Measurements from ENCODE around the gene MYLIP.

MYLIP gene

DNA sequence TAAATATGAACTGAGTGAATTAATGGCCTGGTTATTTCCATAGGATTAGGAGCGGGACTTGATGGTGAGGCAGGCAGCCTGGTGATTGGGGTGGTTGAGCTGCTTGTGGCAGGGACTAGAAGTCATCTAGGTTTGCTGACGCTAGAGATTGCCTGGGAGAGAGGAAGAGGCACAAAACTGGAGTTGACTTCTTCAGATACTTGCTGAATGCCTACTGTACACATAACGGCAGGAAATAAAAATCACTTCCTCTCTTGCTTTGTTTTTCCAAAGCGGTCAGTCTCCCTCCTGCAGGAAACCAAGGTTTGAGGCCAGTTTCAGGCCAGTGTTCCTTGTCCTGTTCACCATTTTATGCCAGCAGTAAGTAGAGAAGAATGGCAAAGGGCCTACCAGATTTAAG lies 36.7 kb upstream of the MYLIP start:
- Histone ChIP-seq H3K9ac (ENCODE audit: low read length in 2 of 2) (no peak overlapping the region), H3K36me3 (ENCODE audit: control insufficient read depth in 2 of 2, insufficient read depth in 2 of 2, low read length in 2 of 2) (no peaks in the 10 kb centered on the region), H3K4me3 (ENCODE audit: low read length in 2 of 2) (no peak overlapping the region), H3K27ac (ENCODE audit: low read length) (no peak overlapping the region), H3K4me1 (ENCODE audit: control insufficient read depth, insufficient read depth, low read length) (peaks cover 2% of the 10 kb centered on the region), H3K9me3 (ENCODE audit: control insufficient read depth in 2 of 2, low read length in 2 of 2) (no peaks in the 10 kb centered on the region), H3K27me3 (ENCODE audit: control insufficient read depth in 1 of 2, insufficient read depth in 2 of 2, low read length in 2 of 2) (no peaks in the 10 kb centered on the region)

DNA sequence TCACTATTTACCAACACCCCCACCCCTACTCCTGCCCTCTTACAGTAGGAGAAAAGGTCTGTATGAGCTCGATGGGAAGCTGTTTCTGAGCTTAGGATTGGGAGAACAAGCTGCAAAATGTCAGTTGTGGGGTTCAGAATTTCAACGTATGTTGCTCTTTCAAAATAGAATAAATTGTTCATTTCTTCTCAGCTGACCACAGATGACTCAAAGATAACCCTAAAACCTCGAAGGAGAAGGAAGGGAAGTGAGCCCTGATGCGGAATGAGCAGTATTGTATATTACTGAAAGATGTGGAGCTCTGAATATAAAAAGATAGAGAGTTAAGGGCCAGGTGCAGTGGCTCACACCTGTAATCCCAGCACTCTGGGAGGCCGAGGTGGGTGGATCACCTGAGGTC lies 35.9 kb upstream of the MYLIP start:
- H3K36me3 ChIP-seq (ENCODE audit: control insufficient read depth in 2 of 2, insufficient read depth in 2 of 2, low read length in 2 of 2) = no peaks in the 10 kb centered on the region
- peaks cover 2% of the 10 kb centered on the region for H3K4me1 ChIP-seq (ENCODE audit: control insufficient read depth, insufficient read depth, low read length)
- H3K27me3 ChIP-seq (ENCODE audit: control insufficient read depth in 1 of 2, insufficient read depth in 2 of 2, low read length in 2 of 2) = no peaks in the 10 kb centered on the region
- H3K27ac ChIP-seq (ENCODE audit: low read length) = no peak overlapping the region
- no peak overlapping the region for H3K4me3 ChIP-seq (ENCODE audit: low read length in 2 of 2)
- H3K9ac ChIP-seq (ENCODE audit: low read length in 2 of 2) = no peak overlapping the region
- peaks cover 0 to 3% of the 10 kb centered on the region in 2 donors for H3K9me3 ChIP-seq (ENCODE audit: control insufficient read depth in 2 of 2, low read length in 2 of 2)

DNA sequence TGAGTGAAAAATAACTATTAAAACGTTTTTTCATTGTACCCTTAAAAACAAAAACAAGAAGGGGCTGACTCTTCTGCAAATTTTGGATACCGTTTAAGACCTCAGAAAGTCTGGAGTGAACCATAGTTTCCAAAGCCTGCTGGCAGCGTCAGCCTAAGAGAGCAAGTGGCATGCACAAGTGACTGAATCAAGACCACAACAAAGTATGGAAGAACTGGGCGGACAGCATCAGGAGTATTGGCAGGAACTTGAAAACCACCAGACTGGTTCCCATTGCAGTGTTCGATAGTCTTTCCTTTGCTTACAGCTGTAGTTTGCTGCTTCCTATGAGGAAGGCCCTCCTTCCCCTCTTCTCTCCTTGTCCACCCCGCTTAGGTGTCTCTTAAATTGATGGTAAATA lies 33.7 kb upstream of the MYLIP start:
- Histone ChIP-seq H3K9me3 (ENCODE audit: control insufficient read depth in 2 of 2, low read length in 2 of 2) (peaks cover 0 to 5% of the 10 kb centered on the region in 2 donors), H3K4me1 (ENCODE audit: control insufficient read depth, insufficient read depth, low read length) (peaks cover 2% of the 10 kb centered on the region), H3K27ac (ENCODE audit: low read length) (no peak overlapping the region), H3K9ac (ENCODE audit: low read length in 2 of 2) (no peak overlapping the region), H3K4me3 (ENCODE audit: low read length in 2 of 2) (no peak overlapping the region), H3K27me3 (ENCODE audit: control insufficient read depth in 1 of 2, insufficient read depth in 2 of 2, low read length in 2 of 2) (no peaks in the 10 kb centered on the region), H3K36me3 (ENCODE audit: control insufficient read depth in 2 of 2, insufficient read depth in 2 of 2, low read length in 2 of 2) (no peaks in the 10 kb centered on the region)

DNA sequence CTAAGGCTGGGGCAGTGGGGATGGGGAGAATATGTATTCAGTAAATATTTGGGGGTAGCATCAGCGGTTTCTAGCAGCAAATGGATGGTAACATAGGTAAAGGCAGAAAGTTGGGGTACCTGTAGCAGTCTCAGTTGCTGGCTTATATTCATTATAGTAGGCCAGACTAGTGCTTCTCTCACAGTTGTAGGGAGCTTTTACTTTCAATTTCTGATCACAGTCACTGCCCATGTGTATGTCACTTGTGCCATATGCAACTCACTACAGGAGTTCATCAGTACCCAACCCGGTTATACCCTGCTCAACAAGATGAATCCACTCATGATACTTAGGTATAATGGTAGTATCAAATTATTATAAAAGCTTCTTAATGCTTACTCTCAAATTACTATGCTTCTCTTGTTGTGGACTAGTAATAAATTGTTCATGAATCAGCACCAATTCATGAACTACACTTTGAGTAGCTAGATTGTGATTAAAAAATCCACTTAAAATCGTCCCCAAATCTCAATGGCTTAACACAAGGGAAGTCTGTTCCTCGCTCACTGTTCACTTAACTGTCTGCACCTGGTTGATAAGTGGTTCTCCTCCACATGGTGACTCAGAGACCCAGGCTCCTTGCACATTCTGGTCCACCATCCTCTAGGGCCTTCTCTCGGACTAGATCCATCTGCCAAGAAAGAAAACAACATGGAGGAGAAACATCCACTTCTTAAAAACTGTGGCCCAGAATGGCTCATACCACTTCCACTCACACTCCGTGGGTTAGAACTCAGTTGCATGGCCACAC lies 31.3 kb upstream of the MYLIP start:
- H3K36me3 ChIP-seq (ENCODE audit: control insufficient read depth in 2 of 2, insufficient read depth in 2 of 2, low read length in 2 of 2) = no peaks in the 10 kb centered on the region
- H3K4me3 ChIP-seq (ENCODE audit: low read length in 2 of 2) = no peak overlapping the region
- H3K9me3 ChIP-seq (ENCODE audit: control insufficient read depth in 2 of 2, low read length in 2 of 2) = peaks cover 0 to 5% of the 10 kb centered on the region in 2 donors
- H3K4me1 ChIP-seq (ENCODE audit: control insufficient read depth, insufficient read depth, low read length) = peaks cover 2% of the 10 kb centered on the region
- H3K9ac ChIP-seq (ENCODE audit: low read length in 2 of 2) = no peak overlapping the region
- no peaks in the 10 kb centered on the region for H3K27me3 ChIP-seq (ENCODE audit: control insufficient read depth in 1 of 2, insufficient read depth in 2 of 2, low read length in 2 of 2)
- no peak overlapping the region for H3K27ac ChIP-seq (ENCODE audit: low read length)

DNA sequence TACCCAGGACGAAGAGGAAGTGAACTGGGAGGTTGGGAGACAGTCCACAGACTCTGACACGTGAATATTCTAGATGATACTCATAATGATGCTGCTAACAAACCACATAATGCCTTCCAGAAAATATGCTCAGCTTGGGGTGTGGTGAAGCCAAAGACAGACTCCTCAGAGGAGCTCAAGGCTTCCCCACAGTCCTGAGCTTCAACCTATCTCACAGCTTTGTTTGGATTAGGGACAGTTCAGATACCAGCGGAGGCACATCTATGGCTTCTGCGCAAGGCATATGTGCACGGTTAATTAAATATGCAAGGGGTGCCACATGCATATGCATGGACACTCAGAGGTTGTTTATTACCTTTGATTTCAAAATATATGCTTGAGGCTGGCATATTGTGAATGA lies 30.7 kb upstream of the MYLIP start:
- Histone ChIP-seq H3K9ac (ENCODE audit: low read length in 2 of 2) (no peak overlapping the region), H3K9me3 (ENCODE audit: control insufficient read depth in 2 of 2, low read length in 2 of 2) (peaks cover 0 to 5% of the 10 kb centered on the region in 2 donors), H3K4me1 (ENCODE audit: control insufficient read depth, insufficient read depth, low read length) (peaks cover 2% of the 10 kb centered on the region), H3K4me3 (ENCODE audit: low read length in 2 of 2) (no peak overlapping the region), H3K27ac (ENCODE audit: low read length) (no peak overlapping the region), H3K36me3 (ENCODE audit: control insufficient read depth in 2 of 2, insufficient read depth in 2 of 2, low read length in 2 of 2) (no peaks in the 10 kb centered on the region), H3K27me3 (ENCODE audit: control insufficient read depth in 1 of 2, insufficient read depth in 2 of 2, low read length in 2 of 2) (no peaks in the 10 kb centered on the region)

DNA sequence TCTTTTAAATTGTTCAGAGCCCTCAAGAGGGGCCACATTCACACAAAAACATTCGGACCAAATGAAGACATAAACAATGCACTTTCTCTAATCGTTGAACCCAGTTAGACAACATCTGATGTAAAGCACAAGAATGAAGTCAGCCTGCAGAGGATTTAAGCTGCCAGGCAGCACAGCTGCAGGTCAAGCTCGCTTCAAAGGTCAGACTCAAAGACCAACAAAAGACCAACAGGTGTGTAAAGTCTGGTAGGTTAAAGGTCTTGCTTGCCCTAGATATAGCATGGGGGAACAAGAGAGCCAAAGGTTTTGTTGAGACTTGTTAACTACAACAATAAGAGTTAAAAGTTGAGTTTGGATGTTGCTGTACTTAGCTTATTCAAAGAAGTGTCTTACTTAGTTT lies 26.7 kb upstream of the MYLIP start:
- H3K4me3 ChIP-seq (ENCODE audit: low read length in 2 of 2) = no peak overlapping the region
- H3K27me3 ChIP-seq (ENCODE audit: control insufficient read depth in 1 of 2, insufficient read depth in 2 of 2, low read length in 2 of 2) = no peaks in the 10 kb centered on the region
- H3K27ac ChIP-seq (ENCODE audit: low read length) = no peak overlapping the region
- H3K36me3 ChIP-seq (ENCODE audit: control insufficient read depth in 2 of 2, insufficient read depth in 2 of 2, low read length in 2 of 2) = no peaks in the 10 kb centered on the region
- H3K4me1 ChIP-seq (ENCODE audit: control insufficient read depth, insufficient read depth, low read length) = no peaks in the 10 kb centered on the region
- H3K9me3 ChIP-seq (ENCODE audit: control insufficient read depth in 2 of 2, low read length in 2 of 2) = peaks cover 0 to 5% of the 10 kb centered on the region in 2 donors
- H3K9ac ChIP-seq (ENCODE audit: low read length in 2 of 2) = no peak overlapping the region

DNA sequence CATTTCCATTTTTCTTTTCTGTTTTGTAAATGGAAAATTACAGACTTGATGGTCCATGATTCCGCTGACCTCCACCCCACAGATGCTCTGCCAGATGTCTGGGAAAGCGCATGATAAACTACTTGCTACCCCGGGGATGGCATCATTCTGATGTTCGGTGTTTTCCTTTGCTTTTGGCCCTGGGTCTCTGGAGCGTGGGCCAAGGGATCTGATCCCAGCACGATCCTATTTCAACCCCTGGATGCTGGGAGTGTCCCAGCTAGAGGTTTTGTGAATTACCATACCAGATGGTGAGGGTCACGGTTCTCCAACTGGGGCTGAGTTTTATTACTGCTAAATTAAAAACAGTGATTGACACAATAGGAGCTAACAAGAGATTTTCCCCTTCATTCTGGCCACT lies 25.2 kb upstream of the MYLIP start:
- Histone ChIP-seq H3K4me3 (ENCODE audit: low read length in 2 of 2) (no peak overlapping the region), H3K27ac (ENCODE audit: low read length) (no peak overlapping the region), H3K9ac (ENCODE audit: low read length in 2 of 2) (no peak overlapping the region), H3K9me3 (ENCODE audit: control insufficient read depth in 2 of 2, low read length in 2 of 2) (no peaks in the 10 kb centered on the region), H3K36me3 (ENCODE audit: control insufficient read depth in 2 of 2, insufficient read depth in 2 of 2, low read length in 2 of 2) (no peaks in the 10 kb centered on the region), H3K4me1 (ENCODE audit: control insufficient read depth, insufficient read depth, low read length) (no peaks in the 10 kb centered on the region), H3K27me3 (ENCODE audit: control insufficient read depth in 1 of 2, insufficient read depth in 2 of 2, low read length in 2 of 2) (no peaks in the 10 kb centered on the region)

DNA sequence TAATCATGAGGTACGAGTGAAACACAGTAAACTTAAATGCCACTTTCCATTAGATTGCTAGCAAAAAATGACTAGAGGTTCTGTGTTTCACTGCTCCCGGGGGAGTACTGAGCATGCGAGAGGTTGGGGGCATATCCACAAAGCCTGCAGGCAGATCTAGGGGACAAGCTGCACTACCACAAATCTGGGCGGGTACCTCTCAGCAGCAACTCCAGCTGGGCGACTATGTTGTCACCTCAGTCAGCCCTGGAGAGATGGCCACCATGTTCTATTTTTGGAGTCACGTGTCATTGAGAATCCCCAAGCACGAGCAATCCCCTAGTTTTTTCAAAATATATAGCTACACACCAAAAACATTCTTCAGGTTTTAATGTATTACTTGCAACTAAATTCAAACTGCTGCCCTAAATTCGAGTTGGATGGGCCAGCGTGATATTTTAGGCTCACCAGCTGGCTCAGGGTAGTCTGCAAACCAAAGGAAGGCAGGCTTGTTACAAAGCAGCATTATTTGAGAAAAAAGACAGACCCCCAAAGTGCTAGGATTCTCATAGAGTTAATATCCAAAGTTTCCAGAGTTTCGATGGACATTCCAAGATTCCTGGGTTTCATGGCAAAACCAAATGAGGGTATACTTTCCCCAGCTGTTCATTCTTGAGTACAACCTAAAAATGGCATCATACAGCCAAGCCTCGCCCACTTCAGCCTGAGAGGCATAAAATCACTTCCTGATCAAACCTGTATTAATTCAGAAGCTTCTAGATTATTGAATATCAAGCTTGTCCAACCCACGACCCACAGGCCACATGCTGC lies 24.1 kb upstream of the MYLIP start:
- Histone ChIP-seq H3K9me3 (ENCODE audit: control insufficient read depth in 2 of 2, low read length in 2 of 2) (no peaks in the 10 kb centered on the region), H3K36me3 (ENCODE audit: control insufficient read depth in 2 of 2, insufficient read depth in 2 of 2, low read length in 2 of 2) (no peaks in the 10 kb centered on the region), H3K27ac (ENCODE audit: low read length) (no peak overlapping the region), H3K27me3 (ENCODE audit: control insufficient read depth in 1 of 2, insufficient read depth in 2 of 2, low read length in 2 of 2) (no peaks in the 10 kb centered on the region), H3K4me3 (ENCODE audit: low read length in 2 of 2) (no peak overlapping the region), H3K9ac (ENCODE audit: low read length in 2 of 2) (no peak overlapping the region), H3K4me1 (ENCODE audit: control insufficient read depth, insufficient read depth, low read length) (peaks cover 8% of the 10 kb centered on the region)

DNA sequence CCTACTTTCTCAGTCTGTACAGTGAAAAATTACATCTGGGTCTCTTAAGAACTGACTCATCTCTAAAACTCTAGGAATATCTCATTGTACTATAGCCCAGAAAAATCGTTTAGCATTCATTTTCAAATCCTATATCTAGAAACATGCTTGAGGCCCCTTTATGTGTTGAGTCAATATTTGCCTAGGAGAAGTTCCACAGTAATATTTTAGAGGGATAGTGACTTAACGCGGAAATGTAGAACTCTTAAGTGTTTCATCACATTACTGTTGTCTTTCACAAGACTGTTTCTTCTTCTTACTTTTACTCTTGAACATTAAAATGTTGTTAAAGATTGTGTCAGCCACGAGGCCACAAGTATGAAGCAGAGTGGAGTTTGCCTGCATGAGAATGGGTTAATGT lies 23.0 kb upstream of the MYLIP start:
- H3K27ac ChIP-seq (ENCODE audit: low read length) = no peak overlapping the region
- H3K9ac ChIP-seq (ENCODE audit: low read length in 2 of 2) = no peak overlapping the region
- no peak overlapping the region for H3K4me3 ChIP-seq (ENCODE audit: low read length in 2 of 2)
- peaks cover 8% of the 10 kb centered on the region for H3K4me1 ChIP-seq (ENCODE audit: control insufficient read depth, insufficient read depth, low read length)
- H3K36me3 ChIP-seq (ENCODE audit: control insufficient read depth in 2 of 2, insufficient read depth in 2 of 2, low read length in 2 of 2) = no peaks in the 10 kb centered on the region
- H3K27me3 ChIP-seq (ENCODE audit: control insufficient read depth in 1 of 2, insufficient read depth in 2 of 2, low read length in 2 of 2) = no peaks in the 10 kb centered on the region
- no peaks in the 10 kb centered on the region for H3K9me3 ChIP-seq (ENCODE audit: control insufficient read depth in 2 of 2, low read length in 2 of 2)

DNA sequence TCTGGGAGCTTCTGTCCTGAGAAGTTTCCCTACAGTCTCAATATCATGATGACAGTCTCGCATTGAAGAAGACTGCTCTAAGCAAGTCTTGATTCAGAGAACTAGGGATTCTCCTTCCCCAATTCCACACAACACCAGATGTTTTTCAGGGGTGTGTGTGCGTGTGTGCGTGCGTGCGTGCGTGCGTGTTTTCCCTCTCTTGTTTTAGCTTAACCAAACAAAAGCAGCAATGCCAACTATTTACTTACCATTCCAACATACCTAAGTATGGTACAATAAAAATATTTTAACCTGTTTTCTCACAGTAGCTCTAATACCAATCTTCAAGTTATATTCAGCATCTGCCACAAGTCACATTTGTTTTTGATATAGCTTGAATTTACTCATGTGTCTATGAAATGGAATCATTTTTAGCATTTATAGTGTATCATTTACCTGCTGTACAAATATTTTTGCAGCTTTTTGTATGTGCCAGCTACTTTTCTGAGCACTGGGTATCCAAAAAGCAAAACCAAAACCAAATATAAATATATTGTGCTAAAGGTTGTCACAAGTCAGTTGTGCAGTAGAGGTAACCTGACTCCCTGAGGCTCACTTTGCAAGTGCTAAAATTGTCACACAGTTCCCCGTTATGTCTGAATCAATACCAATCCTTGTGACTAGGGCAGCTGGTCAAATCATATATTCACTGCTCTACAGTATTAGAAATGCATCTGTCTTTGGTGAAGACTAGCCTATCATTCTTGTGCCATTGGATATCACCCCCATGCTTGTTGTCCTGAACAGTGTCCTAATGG lies 21.7 kb upstream of the MYLIP start:
- no peak overlapping the region for H3K4me3 ChIP-seq (ENCODE audit: low read length in 2 of 2)
- H3K27ac ChIP-seq (ENCODE audit: low read length) = no peak overlapping the region
- no peaks in the 10 kb centered on the region for H3K9me3 ChIP-seq (ENCODE audit: control insufficient read depth in 2 of 2, low read length in 2 of 2)
- no peaks in the 10 kb centered on the region for H3K36me3 ChIP-seq (ENCODE audit: control insufficient read depth in 2 of 2, insufficient read depth in 2 of 2, low read length in 2 of 2)
- peaks cover 8% of the 10 kb centered on the region for H3K4me1 ChIP-seq (ENCODE audit: control insufficient read depth, insufficient read depth, low read length)
- H3K27me3 ChIP-seq (ENCODE audit: control insufficient read depth in 1 of 2, insufficient read depth in 2 of 2, low read length in 2 of 2) = no peaks in the 10 kb centered on the region
- H3K9ac ChIP-seq (ENCODE audit: low read length in 2 of 2) = no peak overlapping the region

Measured in stomach smooth muscle (tissue), 2 donors.